Measurements from ENCODE around the gene MTURN.

The MTURN gene

DNA sequence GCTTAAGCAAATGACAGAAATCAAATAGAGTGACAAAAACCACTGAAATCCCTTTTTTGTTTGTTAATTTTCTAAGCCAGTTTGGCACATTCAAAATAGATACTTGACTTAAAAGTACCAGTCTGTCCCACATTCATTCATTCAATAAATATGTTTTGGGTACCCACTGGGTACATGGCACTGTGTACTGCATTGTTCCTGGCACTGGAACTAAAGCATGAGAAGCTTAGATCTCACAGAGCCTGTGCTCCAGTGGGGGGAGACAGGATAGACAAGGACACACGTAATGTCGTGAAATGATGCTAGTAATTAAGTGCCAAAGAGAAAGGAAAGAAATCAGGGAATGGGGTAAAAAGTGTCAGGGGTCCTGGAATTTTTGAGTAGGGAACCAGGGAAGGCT lies 13.0 kb downstream of the MTURN start:
- H3K36me3 ChIP-seq (ENCODE audit: control insufficient read depth, insufficient read depth, low read length), result peaks cover 4% of the 10 kb centered on the region; the same call in 1 of the 2 replicates
- H3K9me3 ChIP-seq (ENCODE audit: control insufficient read depth, insufficient read depth, low read length), result no peaks in the 10 kb centered on the region
- H3K27me3 ChIP-seq (ENCODE audit: control insufficient read depth, insufficient read depth, low read length), result no peaks in the 10 kb centered on the region
- H3K27ac ChIP-seq (ENCODE audit: low read depth, low read length), result no peak overlapping the region
- peaks cover 3% of the 10 kb centered on the region for H3K4me1 ChIP-seq (ENCODE audit: control insufficient read depth, insufficient read depth, low read length)
- H3K4me3 ChIP-seq (ENCODE audit: low read depth, low read length), result no peak overlapping the region
- no peak overlapping the region for H3K9ac ChIP-seq (ENCODE audit: low read depth, low read length)

DNA sequence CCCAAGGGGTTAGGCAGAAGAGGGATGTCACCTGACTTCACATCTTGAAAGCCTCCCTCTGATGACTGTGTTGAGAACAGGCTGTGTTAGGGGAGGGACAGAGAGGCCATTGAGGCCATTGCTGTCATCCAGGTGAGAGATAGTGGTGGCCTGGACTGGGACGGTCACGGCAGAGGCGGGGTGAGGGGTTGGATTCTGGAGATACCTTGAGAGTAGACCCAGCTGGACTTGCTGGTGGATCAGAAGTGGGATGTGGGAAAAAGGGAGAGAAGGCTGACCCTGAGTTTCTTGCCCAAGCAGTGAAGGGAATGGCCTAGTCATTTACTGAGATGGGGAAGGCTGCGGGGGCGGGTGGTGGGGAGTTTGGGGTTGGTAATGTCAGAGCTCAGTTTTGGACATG lies 13.6 kb downstream of the MTURN start:
- Histone ChIP-seq H3K36me3 (ENCODE audit: control insufficient read depth, insufficient read depth, low read length) (peaks cover 4% of the 10 kb centered on the region; the same call in 1 of the 2 replicates), H3K9me3 (ENCODE audit: control insufficient read depth, insufficient read depth, low read length) (no peaks in the 10 kb centered on the region), H3K27me3 (ENCODE audit: control insufficient read depth, insufficient read depth, low read length) (no peaks in the 10 kb centered on the region), H3K27ac (ENCODE audit: low read depth, low read length) (no peak overlapping the region), H3K9ac (ENCODE audit: low read depth, low read length) (no peak overlapping the region), H3K4me1 (ENCODE audit: control insufficient read depth, insufficient read depth, low read length) (peaks cover 3% of the 10 kb centered on the region), H3K4me3 (ENCODE audit: low read depth, low read length) (no peak overlapping the region)

DNA sequence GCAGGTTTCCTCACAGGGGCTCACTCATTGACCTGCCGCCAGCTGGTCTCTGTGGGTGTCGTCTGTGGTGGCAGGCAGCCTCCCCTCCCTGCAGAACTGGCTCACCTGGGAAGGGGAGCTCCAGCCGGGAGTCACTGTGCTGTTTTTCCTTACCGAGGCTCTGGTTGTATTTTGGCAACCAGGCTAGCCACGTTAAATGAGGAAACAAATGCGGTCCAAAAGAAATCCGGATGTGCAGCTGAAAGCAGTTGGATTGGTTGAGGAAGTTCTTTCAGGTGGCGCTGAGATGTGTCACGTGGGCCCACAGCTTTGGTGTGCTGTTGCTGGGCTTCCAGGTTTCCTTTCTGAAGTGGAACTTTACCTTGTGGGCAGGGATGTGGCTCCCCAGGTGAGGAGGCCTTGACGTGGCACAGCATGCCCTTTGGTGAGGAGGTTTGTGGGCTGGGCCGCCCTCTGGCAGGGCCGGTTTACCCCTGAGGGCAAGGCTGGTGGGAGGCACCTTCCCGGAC lies 14.2 kb downstream of the MTURN start:
- Histone ChIP-seq H3K4me1 (ENCODE audit: control insufficient read depth, insufficient read depth, low read length) (peaks cover 3% of the 10 kb centered on the region), H3K9me3 (ENCODE audit: control insufficient read depth, insufficient read depth, low read length) (no peaks in the 10 kb centered on the region), H3K4me3 (ENCODE audit: low read depth, low read length) (no peak overlapping the region), H3K36me3 (ENCODE audit: control insufficient read depth, insufficient read depth, low read length) (peaks cover 4% of the 10 kb centered on the region; the same call in 1 of the 2 replicates), H3K27ac (ENCODE audit: low read depth, low read length) (no peak overlapping the region), H3K27me3 (ENCODE audit: control insufficient read depth, insufficient read depth, low read length) (no peaks in the 10 kb centered on the region), H3K9ac (ENCODE audit: low read depth, low read length) (no peak overlapping the region)

DNA sequence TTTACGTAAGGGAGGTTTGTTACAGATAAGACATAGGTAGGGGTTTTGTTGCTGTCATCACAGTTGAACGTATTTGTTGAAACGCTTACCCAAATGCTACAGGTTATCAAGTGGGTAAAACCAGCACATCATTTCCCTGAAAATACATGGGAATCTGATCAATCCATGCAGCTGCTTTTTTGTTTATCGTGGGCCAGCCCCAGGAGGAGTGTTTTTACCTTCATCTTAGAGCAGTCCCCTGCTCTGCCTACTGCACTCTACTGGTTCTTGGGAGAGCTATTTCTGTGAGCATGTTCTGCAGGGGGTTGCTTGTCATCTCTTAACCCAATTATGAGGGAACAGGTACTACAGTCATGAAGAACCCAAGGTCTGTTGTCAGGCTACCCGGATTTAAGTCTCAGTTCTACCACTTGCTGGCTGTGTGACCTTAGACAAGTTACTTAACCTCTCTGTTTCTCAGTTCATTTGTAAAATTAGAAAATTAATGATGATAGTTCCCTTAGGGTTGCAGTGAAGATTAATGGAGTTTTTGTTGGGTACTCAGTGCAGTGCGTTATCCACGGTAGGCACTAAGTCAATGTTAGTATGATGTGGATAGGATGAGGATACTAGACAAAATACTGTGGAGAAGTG lies 15.0 kb downstream of the MTURN start:
- Histone ChIP-seq H3K9me3 (ENCODE audit: control insufficient read depth, insufficient read depth, low read length) (no peaks in the 10 kb centered on the region), H3K4me1 (ENCODE audit: control insufficient read depth, insufficient read depth, low read length) (peaks cover 3% of the 10 kb centered on the region), H3K27ac (ENCODE audit: low read depth, low read length) (no peak overlapping the region), H3K9ac (ENCODE audit: low read depth, low read length) (no peak overlapping the region), H3K4me3 (ENCODE audit: low read depth, low read length) (no peak overlapping the region), H3K36me3 (ENCODE audit: control insufficient read depth, insufficient read depth, low read length) (peaks cover 4% of the 10 kb centered on the region; the same call in 1 of the 2 replicates), H3K27me3 (ENCODE audit: control insufficient read depth, insufficient read depth, low read length) (no peaks in the 10 kb centered on the region)

- Histone ChIP-seq H3K9ac (ENCODE audit: low read depth, low read length) (no peak overlapping the region), H3K4me1 (ENCODE audit: control insufficient read depth, insufficient read depth, low read length) (peaks cover 3% of the 10 kb centered on the region), H3K4me3 (ENCODE audit: low read depth, low read length) (no peak overlapping the region), H3K9me3 (ENCODE audit: control insufficient read depth, insufficient read depth, low read length) (no peaks in the 10 kb centered on the region), H3K27me3 (ENCODE audit: control insufficient read depth, insufficient read depth, low read length) (no peaks in the 10 kb centered on the region), H3K27ac (ENCODE audit: low read depth, low read length) (no peak overlapping the region), H3K36me3 (ENCODE audit: control insufficient read depth, insufficient read depth, low read length) (peaks cover 4% of the 10 kb centered on the region; the same call in 1 of the 2 replicates)
Observed at GRCh38 chr7:30150711-30151110, 15.9 kb downstream of the MTURN start.

- no peak overlapping the region for H3K9ac ChIP-seq (ENCODE audit: low read depth, low read length)
- no peaks in the 10 kb centered on the region for H3K9me3 ChIP-seq (ENCODE audit: control insufficient read depth, insufficient read depth, low read length)
- H3K4me3 ChIP-seq (ENCODE audit: low read depth, low read length), result no peak overlapping the region
- H3K27ac ChIP-seq (ENCODE audit: low read depth, low read length), result no peak overlapping the region
- H3K36me3 ChIP-seq (ENCODE audit: control insufficient read depth, insufficient read depth, low read length), result peaks cover 4% of the 10 kb centered on the region; the same call in 1 of the 2 replicates
- peaks cover 6% of the 10 kb centered on the region for H3K4me1 ChIP-seq (ENCODE audit: control insufficient read depth, insufficient read depth, low read length)
- no peaks in the 10 kb centered on the region for H3K27me3 ChIP-seq (ENCODE audit: control insufficient read depth, insufficient read depth, low read length)
Observed at GRCh38 chr7:30154111-30154587, 19.4 kb downstream of the MTURN start.

GRCh38 chr7:30155481-30155880 lies 20.7 kb downstream of the MTURN start:
- Histone ChIP-seq H3K27ac (ENCODE audit: low read depth, low read length) (no peak overlapping the region), H3K27me3 (ENCODE audit: control insufficient read depth, insufficient read depth, low read length) (no peaks in the 10 kb centered on the region), H3K9ac (ENCODE audit: low read depth, low read length) (no peak overlapping the region), H3K36me3 (ENCODE audit: control insufficient read depth, insufficient read depth, low read length) (peaks cover 4% of the 10 kb centered on the region; the same call in 1 of the 2 replicates), H3K4me3 (ENCODE audit: low read depth, low read length) (no peak overlapping the region), H3K9me3 (ENCODE audit: control insufficient read depth, insufficient read depth, low read length) (no peaks in the 10 kb centered on the region), H3K4me1 (ENCODE audit: control insufficient read depth, insufficient read depth, low read length) (peaks cover 17% of the 10 kb centered on the region)

- peaks cover 21% of the 10 kb centered on the region for H3K4me1 ChIP-seq (ENCODE audit: control insufficient read depth, insufficient read depth, low read length)
- no peaks in the 10 kb centered on the region for H3K27me3 ChIP-seq (ENCODE audit: control insufficient read depth, insufficient read depth, low read length)
- no peaks in the 10 kb centered on the region for H3K9me3 ChIP-seq (ENCODE audit: control insufficient read depth, insufficient read depth, low read length)
- no peak overlapping the region for H3K9ac ChIP-seq (ENCODE audit: low read depth, low read length)
- no peak overlapping the region for H3K4me3 ChIP-seq (ENCODE audit: low read depth, low read length)
- no peaks in the 10 kb centered on the region; the same call in 1 of the 2 replicates for H3K36me3 ChIP-seq (ENCODE audit: control insufficient read depth, insufficient read depth, low read length)
- H3K27ac ChIP-seq (ENCODE audit: low read depth, low read length), result no peak overlapping the region
Observed at GRCh38 chr7:30157204-30157603, 22.4 kb downstream of the MTURN start.

GRCh38 chr7:30159163-30159562 lies 24.4 kb downstream of the MTURN start:
- H3K9ac ChIP-seq (ENCODE audit: low read depth, low read length), result no peak overlapping the region
- no peaks in the 10 kb centered on the region for H3K9me3 ChIP-seq (ENCODE audit: control insufficient read depth, insufficient read depth, low read length)
- no peaks in the 10 kb centered on the region for H3K36me3 ChIP-seq (ENCODE audit: control insufficient read depth, insufficient read depth, low read length)
- H3K4me1 ChIP-seq (ENCODE audit: control insufficient read depth, insufficient read depth, low read length), result peaks cover 40% of the 10 kb centered on the region
- H3K4me3 ChIP-seq (ENCODE audit: low read depth, low read length), result no peak overlapping the region
- no peaks in the 10 kb centered on the region for H3K27me3 ChIP-seq (ENCODE audit: control insufficient read depth, insufficient read depth, low read length)
- H3K27ac ChIP-seq (ENCODE audit: low read depth, low read length), result no peak overlapping the region

GRCh38 chr7:30159698-30160143 lies 24.9 kb downstream of the MTURN start:
- H3K9me3 ChIP-seq (ENCODE audit: control insufficient read depth, insufficient read depth, low read length), result no peaks in the 10 kb centered on the region
- H3K4me3 ChIP-seq (ENCODE audit: low read depth, low read length), result no peak overlapping the region
- no peaks in the 10 kb centered on the region for H3K36me3 ChIP-seq (ENCODE audit: control insufficient read depth, insufficient read depth, low read length)
- H3K27me3 ChIP-seq (ENCODE audit: control insufficient read depth, insufficient read depth, low read length), result no peaks in the 10 kb centered on the region
- H3K9ac ChIP-seq (ENCODE audit: low read depth, low read length), result no peak overlapping the region
- H3K4me1 ChIP-seq (ENCODE audit: control insufficient read depth, insufficient read depth, low read length), result peaks cover 40% of the 10 kb centered on the region
- H3K27ac ChIP-seq (ENCODE audit: low read depth, low read length), result no peak overlapping the region

GRCh38 chr7:30160329-30160728 lies 25.5 kb downstream of the MTURN start:
- Histone ChIP-seq H3K9me3 (ENCODE audit: control insufficient read depth, insufficient read depth, low read length) (no peaks in the 10 kb centered on the region), H3K36me3 (ENCODE audit: control insufficient read depth, insufficient read depth, low read length) (no peaks in the 10 kb centered on the region), H3K27me3 (ENCODE audit: control insufficient read depth, insufficient read depth, low read length) (no peaks in the 10 kb centered on the region), H3K27ac (ENCODE audit: low read depth, low read length) (no peak overlapping the region), H3K4me3 (ENCODE audit: low read depth, low read length) (no peak overlapping the region), H3K4me1 (ENCODE audit: control insufficient read depth, insufficient read depth, low read length) (peaks cover 40% of the 10 kb centered on the region), H3K9ac (ENCODE audit: low read depth, low read length) (no peak overlapping the region)
